Fibroblast of upper back skin (primary cell): ENCODE data around the gene PHF11.
"Not testable (repeated sequence)": the region's sequence is repeated elsewhere in the genome, so short reads cannot be mapped to it uniquely, and the experiment has no call there.

Experiments used
- DNase-seq: peaks from one replicate; pipeline ENCODE4 v3.0.0-alpha.2; 2013

PHF11 gene

GRCh38 chr13:49495783-49496762 is at the start of gene PHF11:
Gene PHF11, plus strand, starts transcription at chr13:49495953. Its CDS starts 49 bp downstream, at chr13:49496002.
- DNase-seq: peak; percentile 72

GRCh38 chr13:49446473-49446872 is 49.3 kb upstream of the PHF11 start:
- no peak for DNase-seq

DNA sequence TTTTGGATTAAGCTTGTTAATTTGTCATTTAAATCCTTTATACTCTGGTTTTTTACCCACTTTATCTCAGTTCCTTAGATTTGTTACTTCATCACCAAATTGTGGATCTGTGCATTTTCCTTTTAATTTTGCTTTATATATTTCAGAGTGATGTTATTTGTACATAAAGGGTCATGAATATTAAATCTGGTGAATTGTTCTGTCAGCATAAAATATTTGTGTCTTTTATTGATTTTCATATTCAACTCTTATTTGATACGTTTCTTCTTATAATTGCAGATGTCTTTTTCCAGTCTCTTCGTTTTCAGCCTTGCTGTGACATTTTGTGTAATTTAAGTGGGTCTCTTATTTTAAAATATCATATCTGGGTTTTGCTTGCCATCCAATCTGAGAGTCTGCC is 47.0 kb upstream of the PHF11 start:
- no peak for DNase-seq

DNA sequence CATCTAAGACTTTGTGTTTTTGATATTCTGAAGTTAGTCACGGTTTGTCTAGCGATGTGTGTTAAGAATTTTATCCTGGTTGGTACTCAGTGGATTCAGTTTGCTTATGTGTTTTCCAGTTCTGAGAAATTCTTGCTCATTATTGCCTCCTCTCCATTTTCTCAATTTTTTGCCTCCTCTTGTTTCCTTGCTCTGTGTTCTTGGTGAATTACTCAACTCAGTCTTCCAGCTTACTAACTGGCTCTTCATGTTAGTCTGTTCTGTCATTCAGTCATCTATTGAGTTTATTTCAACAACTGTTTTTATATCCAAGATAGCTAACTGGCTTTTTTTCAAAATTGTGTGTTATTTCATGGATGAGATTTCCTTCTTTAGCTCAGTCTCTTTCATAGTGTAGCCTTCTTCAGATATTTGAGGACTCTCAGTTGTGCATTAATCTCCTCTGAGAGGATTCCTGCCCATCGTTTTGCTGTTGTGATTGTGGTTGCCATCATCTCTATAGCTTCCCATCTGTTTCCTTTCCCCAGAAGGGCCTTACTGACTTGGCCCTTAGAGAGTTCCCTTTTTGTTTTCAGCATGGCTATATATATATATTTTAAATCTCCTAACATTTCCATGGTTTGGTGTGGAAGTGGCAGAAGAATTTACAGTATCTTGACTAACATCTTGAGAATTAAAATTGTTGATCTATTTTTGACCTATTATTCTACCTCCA is 45.5 kb upstream of the PHF11 start:
- DNase-seq: no peak

DNA sequence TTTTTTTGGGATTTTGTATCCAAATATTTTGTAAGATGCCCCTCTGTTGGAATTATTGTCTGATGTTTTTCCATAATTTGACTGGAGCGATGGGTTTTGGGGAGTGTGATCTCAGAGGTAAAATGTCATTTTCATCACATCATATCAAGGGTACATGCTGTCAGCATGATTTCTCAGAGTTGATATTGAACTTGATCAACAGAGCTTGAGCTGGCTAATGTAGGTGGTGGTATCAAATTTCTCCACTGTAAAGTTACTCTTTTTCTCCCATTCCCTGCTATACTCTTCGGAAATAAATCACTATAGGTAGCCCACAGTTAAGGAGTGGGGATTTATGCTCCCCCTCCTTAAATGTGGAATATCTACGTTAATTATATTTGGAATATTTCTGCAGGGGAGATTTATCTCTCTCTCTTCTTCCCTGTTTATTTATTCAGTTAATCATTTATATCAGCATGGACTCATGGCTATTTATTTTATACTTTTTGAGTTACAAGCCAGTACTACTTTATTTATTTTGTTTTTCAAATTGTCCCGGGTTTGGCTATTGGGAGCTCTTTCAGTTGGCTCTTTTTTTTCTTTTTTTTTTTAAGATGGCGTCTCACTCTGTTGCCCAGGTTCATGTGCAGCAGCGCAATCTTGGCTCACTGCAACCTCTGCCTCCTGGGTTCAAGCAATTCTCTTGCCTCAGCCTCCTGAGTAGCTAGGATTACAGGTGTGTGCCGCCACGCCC is 42.9 kb upstream of the PHF11 start:
- DNase-seq: no peak

- no peak for DNase-seq
Observed at GRCh38 chr13:49453465-49453864, 42.3 kb upstream of the PHF11 start.

DNA sequence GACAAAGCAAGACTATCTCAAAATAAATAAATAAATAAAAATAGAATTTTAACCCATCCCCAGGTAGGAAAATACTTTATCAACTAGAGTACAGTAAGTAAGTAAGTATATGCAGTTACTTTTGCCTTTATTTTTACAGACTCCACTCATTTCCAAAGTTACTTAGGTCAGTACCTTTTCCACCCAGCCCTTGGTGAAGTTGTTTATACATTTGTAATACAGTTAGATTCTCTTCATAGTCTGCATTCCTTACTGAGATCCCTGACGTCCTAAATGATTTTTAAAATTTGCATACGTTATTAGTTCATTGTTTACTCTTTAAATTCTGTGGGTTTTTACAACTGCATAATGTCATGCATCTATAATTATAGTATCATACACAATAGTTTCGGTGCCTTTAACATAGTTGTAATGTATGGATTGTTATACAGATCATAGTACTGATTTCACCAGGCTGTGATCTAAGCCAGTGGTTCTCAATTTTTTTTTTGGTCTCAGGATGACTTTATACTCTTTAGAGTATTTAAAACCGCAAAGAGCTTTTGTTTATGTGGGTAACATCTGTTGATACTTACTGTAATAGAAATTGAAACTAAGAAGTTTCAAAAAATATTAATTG is 41.3 kb upstream of the PHF11 start:
- DNase-seq: peak; percentile 36

DNA sequence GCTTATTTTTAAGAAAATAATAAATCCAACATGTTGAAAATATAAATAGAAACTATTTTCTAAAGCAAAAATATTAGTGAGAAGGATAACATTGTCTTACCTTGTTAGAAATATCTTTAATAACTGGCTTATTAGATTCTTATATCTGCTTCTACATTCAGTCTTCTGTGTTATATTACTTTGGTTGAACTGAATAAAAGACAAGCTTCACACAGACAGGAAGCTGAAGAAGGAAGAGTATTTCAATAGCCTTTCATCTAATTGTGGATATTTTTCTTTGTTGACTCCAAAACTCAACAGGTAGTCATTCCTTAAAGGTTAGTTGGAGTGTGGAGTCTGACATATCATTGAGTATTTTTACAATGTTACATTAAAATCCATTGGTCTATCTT is 40.8 kb upstream of the PHF11 start:
- no peak for DNase-seq

GRCh38 chr13:49456156-49456555 is 39.6 kb upstream of the PHF11 start:
- no peak for DNase-seq

- DNase-seq: no peak
Observed at GRCh38 chr13:49457221-49457620, 38.5 kb upstream of the PHF11 start.

DNA sequence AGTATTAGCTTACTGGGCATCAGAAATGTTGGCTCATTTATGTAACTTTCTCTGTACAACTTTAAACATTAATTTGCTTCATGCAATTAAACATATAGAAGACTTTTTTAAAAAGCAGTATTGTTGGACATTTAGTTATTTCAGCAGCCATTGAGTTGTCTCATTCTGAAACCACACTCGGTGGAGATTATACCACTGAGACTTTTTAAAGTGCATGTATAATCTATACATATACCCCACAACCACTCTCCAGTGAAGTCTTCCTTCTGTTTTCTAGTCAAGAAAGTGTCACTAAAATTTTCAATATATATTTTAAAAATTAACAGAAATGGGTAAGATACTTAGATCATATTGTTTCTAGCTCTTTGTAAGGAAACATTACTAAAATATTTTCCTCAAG is 36.2 kb upstream of the PHF11 start:
- DNase-seq: no peak

DNA sequence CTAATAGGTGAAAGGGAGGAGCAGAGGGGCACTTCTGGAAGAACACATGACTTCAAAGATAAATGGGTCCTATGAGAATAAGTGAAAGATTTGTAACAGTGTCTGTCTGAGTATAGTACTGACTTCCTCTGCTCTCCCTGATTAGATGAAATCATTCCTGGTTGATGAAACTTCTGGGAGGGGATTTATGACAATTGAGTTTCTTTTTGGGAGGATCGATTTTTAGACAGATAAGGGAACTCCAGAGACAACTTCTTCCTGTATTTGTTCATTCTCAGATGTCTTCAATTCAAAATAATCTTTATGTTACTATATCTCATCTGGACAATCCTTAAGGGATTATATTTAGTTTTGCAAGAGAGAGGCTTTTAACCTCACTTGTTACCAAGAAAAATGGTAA is 31.7 kb upstream of the PHF11 start:
- DNase-seq: no peak

DNA sequence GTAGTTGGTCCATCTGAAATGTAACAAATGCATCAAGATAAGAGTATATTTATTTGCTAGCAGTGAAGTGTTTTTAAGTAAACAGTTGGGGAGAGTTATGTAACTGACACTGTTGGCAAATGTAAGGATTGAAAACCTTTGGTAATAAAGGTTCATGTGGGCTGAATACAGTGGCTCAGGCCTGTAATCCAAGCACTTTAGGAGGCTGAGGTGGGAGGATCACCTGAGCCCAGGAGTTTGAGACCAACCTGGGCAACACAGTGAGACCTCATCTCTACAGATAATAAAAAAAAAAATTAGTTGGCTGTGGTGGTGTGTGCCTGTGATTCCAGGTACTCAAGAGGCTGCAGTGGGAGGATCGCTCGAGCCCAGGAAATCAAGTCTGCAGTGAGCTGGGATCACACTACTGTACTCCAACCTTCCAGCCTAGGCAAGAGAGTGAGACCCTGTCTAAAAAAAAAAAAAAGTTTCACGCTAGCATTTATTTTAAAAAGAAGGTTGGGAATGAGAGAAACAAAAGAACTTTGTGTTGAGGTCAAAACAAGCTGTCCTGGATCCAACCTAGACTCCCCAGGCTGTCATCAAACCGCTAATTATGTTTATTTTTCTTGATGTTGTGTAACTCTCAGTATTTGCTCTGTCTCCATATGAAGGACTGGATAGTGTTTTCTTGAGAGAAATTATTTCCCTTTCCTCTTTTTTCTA is 31.0 kb upstream of the PHF11 start:
- DNase-seq: no peak

GRCh38 chr13:49466292-49466838 is 29.4 kb upstream of the PHF11 start:
- no peak for DNase-seq

- no peak for DNase-seq
Observed at GRCh38 chr13:49472186-49472585, 23.6 kb upstream of the PHF11 start.

DNA sequence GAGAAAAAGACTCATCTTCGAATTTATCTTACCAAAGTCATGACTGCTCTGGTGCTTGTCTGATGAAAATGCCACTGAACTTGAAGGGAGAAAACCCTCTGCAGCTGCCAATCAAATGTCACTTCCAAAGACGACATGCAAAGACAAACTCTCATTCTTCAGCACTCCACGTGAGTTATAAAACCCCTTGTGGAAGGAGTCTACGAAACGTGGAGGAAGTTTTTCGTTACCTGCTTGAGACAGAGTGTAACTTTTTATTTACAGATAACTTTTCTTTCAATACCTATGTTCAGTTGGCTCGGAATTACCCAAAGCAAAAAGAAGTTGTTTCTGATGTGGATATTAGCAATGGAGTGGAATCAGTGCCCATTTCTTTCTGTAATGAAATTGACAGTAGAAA is 19.2 kb upstream of the PHF11 start:
- DNase-seq: no peak

GRCh38 chr13:49481788-49482187 is 14.0 kb upstream of the PHF11 start:
- DNase-seq: no peak

GRCh38 chr13:49488563-49488962 is 7.2 kb upstream of the PHF11 start:
- DNase-seq: no peak

DNA sequence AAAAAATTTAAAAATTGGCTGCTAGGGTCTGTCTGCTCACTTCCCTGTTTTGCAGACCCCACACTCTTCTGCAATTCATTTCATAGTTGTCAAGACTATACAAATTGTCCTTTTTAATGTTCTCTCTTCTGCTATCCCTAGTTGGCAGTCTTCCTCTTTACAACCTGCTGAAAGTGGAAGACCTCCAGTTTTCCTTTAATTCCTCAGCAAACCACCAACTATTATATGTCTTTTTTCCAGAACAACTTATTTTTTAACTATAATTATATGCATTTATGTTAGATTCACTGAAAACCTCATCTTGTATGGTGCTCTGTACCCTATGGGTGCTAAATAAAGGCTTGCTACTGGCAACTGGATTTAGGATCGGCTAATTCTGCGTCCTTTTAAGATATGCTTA is 1.1 kb upstream of the PHF11 start:
- DNase-seq: no peak

DNA sequence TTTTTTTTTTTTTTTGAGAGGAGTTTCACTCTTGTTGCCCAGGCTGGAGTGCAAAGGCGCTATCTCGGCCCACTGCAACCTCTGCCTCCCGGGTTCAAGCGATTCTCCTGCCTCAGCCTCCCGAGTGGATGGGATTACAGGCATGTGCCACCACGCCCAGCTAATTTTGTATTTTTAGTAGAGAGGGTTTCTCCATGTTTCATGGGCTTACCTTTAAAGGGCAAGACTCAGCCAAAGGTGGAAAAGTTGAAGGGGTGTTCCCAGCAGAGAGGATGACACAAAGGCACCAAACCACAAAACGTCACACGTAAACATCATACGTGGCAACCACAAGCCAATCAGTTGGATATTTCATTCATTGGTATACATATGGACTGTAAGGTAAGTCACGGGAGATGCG is 1.1 kb downstream of the PHF11 start:
- not testable (repeated sequence) for DNase-seq

GRCh38 chr13:49497272-49497671 is 1.5 kb downstream of the PHF11 start:
- DNase-seq: no peak

DNA sequence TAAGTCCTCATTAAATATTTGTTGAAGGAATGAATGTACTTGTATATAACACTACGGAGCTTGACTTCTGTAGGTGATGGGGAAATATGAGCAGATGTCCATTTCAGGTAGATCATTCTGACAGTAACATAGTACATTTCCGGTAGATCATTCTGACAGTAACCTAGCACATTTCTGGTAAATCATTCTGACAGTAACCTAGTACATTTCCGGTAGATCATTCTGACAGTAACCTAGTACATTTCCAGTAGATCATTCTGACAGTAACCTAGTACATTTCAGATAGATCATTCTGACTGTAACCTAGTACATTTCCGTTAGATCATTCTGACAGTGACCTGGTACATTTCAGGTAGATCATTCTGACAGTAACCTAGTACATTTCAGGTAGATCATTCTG is 2.5 kb downstream of the PHF11 start:
- no peak for DNase-seq
